ENCODE results near the gene ANOS1.

Gene ANOS1

GRCh38 chrX:8639949-8640475 lies 91.9 kb downstream of the ANOS1 start:
- TF ChIP-seq, protein P1, sequence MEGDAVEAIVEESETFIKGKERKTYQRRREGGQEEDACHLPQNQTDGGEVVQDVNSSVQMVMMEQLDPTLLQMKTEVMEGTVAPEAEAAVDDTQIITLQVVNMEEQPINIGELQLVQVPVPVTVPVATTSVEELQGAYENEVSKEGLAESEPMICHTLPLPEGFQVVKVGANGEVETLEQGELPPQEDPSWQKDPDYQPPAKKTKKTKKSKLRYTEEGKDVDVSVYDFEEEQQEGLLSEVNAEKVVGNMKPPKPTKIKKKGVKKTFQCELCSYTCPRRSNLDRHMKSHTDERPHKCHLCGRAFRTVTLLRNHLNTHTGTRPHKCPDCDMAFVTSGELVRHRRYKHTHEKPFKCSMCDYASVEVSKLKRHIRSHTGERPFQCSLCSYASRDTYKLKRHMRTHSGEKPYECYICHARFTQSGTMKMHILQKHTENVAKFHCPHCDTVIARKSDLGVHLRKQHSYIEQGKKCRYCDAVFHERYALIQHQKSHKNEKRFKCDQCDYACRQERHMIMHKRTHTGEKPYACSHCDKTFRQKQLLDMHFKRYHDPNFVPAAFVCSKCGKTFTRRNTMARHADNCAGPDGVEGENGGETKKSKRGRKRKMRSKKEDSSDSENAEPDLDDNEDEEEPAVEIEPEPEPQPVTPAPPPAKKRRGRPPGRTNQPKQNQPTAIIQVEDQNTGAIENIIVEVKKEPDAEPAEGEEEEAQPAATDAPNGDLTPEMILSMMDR (IDR thresholded peaks at IDR 0.05; ENCODE audit: insufficient read depth, low read depth, low read length, missing control alignments): no peak
- H3K4me3 ChIP-seq (ENCODE audit: low read depth, low read length): no peak overlapping the region
- no peak for DNase-seq (ENCODE audit: low read depth)

GRCh38 chrX:8636497-8636896 lies 95.4 kb downstream of the ANOS1 start:
- no peak overlapping the region for H3K4me3 ChIP-seq (ENCODE audit: low read depth, low read length)
- TF ChIP-seq, protein P1 (IDR thresholded peaks at IDR 0.05; ENCODE audit: insufficient read depth, low read depth, low read length, missing control alignments): no peak
- DNase-seq (ENCODE audit: low read depth): no peak

DNA sequence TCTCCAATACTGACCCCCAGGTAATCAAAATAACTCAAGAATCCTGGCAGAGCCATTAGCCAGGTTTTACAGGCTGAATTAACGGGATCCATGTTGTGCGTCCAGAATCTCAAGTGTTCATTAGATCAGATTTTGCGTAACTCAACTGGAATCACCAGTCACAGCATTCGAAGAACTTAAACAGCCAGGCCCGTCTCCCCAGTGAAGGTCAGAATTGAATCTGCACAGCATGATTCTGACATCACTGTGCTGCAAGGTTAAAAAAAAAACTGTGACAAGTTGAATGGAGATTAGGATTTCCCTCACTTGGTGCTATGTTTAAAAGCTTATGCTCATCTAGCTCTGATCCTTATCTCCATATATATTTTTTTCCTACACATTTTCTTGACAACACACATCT lies 96.1 kb downstream of the ANOS1 start:
- H3K4me3 ChIP-seq (ENCODE audit: low read depth, low read length): no peak overlapping the region
- no peak for DNase-seq (ENCODE audit: low read depth)
- TF ChIP-seq, protein P1 (IDR thresholded peaks at IDR 0.05; ENCODE audit: insufficient read depth, low read depth, low read length, missing control alignments): no peak

GRCh38 chrX:8632924-8633323 lies 99.0 kb downstream of the ANOS1 start:
- TF ChIP-seq, protein P1 (IDR thresholded peaks at IDR 0.05; ENCODE audit: insufficient read depth, low read depth, low read length, missing control alignments): no peak
- no peak for DNase-seq (ENCODE audit: low read depth)
- H3K4me3 ChIP-seq (ENCODE audit: low read depth, low read length): no peak overlapping the region

DNA sequence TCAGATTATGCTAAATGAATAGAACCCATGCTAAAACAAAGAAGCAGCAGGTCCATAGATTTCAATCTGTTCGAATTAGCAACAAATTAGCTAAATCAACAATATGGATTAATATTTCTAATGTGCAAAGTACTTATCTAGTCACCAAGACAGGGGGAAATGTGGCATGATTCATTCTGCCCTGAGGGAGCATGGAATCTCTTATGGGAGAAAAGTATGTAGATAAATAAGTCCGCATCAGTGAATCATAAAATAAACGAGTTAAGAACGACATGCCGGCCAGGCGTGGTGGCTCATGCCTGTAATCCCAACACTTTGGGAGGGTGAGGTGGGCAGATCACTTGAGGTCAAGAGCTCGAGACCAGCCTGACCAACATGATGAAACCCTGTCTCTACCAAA lies 102.1 kb downstream of the ANOS1 start:
- DNase-seq (ENCODE audit: low read depth): no peak
- TF ChIP-seq, protein P1 (IDR thresholded peaks at IDR 0.05; ENCODE audit: insufficient read depth, low read depth, low read length, missing control alignments): no peak
- no peak overlapping the region for H3K4me3 ChIP-seq (ENCODE audit: low read depth, low read length)

DNA sequence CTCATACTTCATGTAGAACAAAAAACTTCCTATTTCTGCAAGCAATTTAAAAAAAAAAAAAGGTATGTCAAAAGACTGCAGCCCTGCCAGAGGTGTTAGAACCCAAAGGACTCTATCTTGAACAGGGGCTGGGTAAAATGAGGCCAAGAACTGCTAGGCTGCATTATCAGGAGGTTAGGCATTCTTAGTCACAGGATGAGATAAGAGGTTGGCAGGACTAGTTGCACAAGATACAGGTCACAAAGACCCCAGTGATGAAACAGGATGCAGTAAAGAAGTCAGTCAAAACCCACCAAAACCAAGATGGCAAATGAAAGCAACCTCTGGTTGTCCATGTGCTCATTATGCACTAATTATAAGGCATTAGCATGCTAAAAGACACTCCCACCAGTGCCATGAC lies 104.1 kb downstream of the ANOS1 start:
- DNase-seq (ENCODE audit: low read depth): no peak
- TF ChIP-seq, protein P1 (IDR thresholded peaks at IDR 0.05; ENCODE audit: insufficient read depth, low read depth, low read length, missing control alignments): no peak
- H3K4me3 ChIP-seq (ENCODE audit: low read depth, low read length): no peak overlapping the region

GRCh38 chrX:8607326-8607725 lies 124.6 kb downstream of the ANOS1 start:
- no peak overlapping the region for H3K4me3 ChIP-seq (ENCODE audit: low read depth, low read length)
- TF ChIP-seq, protein P1 (IDR thresholded peaks at IDR 0.05; ENCODE audit: insufficient read depth, low read depth, low read length, missing control alignments): no peak
- no peak for DNase-seq (ENCODE audit: low read depth)
